IMR-90 (cell line): Measurements from ENCODE around the gene FAM177B. TPM values are rescaled to one million over a fixed set of nuclear protein-coding genes. Genes with fewer than 3 reads are reported as not detected.

Experiments
- ATAC-seq: fragments of 200-7000 bp; cut with Tn5 transposase; 2 replicates; pipeline ENCODE4 v1.9.1; 2020; ENCODE audit warnings: low read depth, mild to moderate bottlenecking, moderate library complexity
- BruUV-seq: library from RNA; stranded (reverse); fragments of 400-500 nt; replicated peaks from 2 replicates; lab custom pipeline; 2021; lab: Mats Ljungman, UMichigan
- CTCF ChIA-PET: fragments of 300-600 bp; formaldehyde crosslinking; extraction: SDS; loops from one replicate; lab custom pipeline; 2021; ENCODE audit warnings: antibody characterized with exemption; lab: Yijun Ruan, JAX
- POLR2A ChIA-PET: fragments of 300-600 bp; sonication (Branson Sonifier 250); formaldehyde crosslinking; loops from one replicate; lab custom pipeline; 2022; ENCODE audit warnings: antibody characterized with exemption; ENCODE audit not compliant: unreplicated experiment; lab: Charles Lee
- DNase-seq: peaks from one replicate; pipeline ENCODE4 v3.0.0; 2013
- H2AFZ ChIP-seq: replicated peaks from 2 replicates; pipeline ENCODE3; 2013; ENCODE audit warnings: low read length, mild to moderate bottlenecking; ENCODE audit not compliant: poor library complexity
- H2AK5ac ChIP-seq: 2 replicates; pipeline ENCODE4 v1.6.1; 2013; ENCODE audit warnings: low read depth, low read length, inconsistent platforms
- H2AK9ac ChIP-seq: replicated peaks from 2 replicates; pipeline ENCODE3; 2013; ENCODE audit warnings: mild to moderate bottlenecking, low read depth, low read length, moderate library complexity; ENCODE audit not compliant: poor library complexity
- H2BK120ac ChIP-seq: 2 replicates; pipeline ENCODE4 v1.6.1; 2013; ENCODE audit warnings: low read depth, low read length, inconsistent platforms
- H2BK15ac ChIP-seq: 3 replicates; pipeline ENCODE4 v1.6.1; 2013; ENCODE audit warnings: low read depth, low read length, inconsistent platforms
- H2BK20ac ChIP-seq: 2 replicates; pipeline ENCODE4 v1.6.1; 2013; ENCODE audit warnings: low read depth, mild to moderate bottlenecking, inconsistent platforms, low read length, moderate library complexity
- H2BK5ac ChIP-seq: 2 replicates; pipeline ENCODE4 v1.6.1; 2013; ENCODE audit warnings: mild to moderate bottlenecking, low read depth, low read length, inconsistent platforms; ENCODE audit not compliant: poor library complexity, severe bottlenecking
- H3K14ac ChIP-seq: replicated peaks from 2 replicates; pipeline ENCODE4 v1.6.1; 2013; ENCODE audit warnings: low read depth, low read length, inconsistent platforms
- H3K18ac ChIP-seq: 2 replicates; pipeline ENCODE4 v1.6.1; 2013; ENCODE audit warnings: low read depth, low read length, control low read depth
- H3K23ac ChIP-seq: 2 replicates; pipeline ENCODE4 v1.6.1; 2013; ENCODE audit warnings: low read depth, low read length, inconsistent platforms
- H3K27ac ChIP-seq: 2 replicates; pipeline ENCODE4 v1.5.1; 2013; ENCODE audit warnings: mild to moderate bottlenecking, control low read depth, low read length; ENCODE audit not compliant: insufficient read depth
- H3K27me3 ChIP-seq: 2 replicates; pipeline ENCODE4 v1.6.1; 2013; ENCODE audit warnings: low read length; ENCODE audit not compliant: control insufficient read depth, insufficient read depth
- H3K36me3 ChIP-seq: 2 replicates; pipeline ENCODE4 v1.6.1; 2013; ENCODE audit warnings: low read length, mixed read lengths; ENCODE audit not compliant: control insufficient read depth, insufficient read depth
- H3K4ac ChIP-seq: 2 replicates; pipeline ENCODE4 v1.6.1; 2013; ENCODE audit warnings: low read depth, low read length, inconsistent platforms
- H3K4me1 ChIP-seq: 2 replicates; pipeline ENCODE4 v1.6.1; 2013; ENCODE audit warnings: low read length, mixed read lengths; ENCODE audit not compliant: control insufficient read depth, insufficient read depth
- H3K4me2 ChIP-seq: 2 replicates; pipeline ENCODE4 v1.6.1; 2013; ENCODE audit warnings: low read depth, mild to moderate bottlenecking, control low read depth, low read length, moderate library complexity
- H3K4me3 ChIP-seq: 2 replicates; pipeline ENCODE4 v1.5.1; 2013; ENCODE audit warnings: low read depth, mild to moderate bottlenecking, control low read depth, low read length, moderate library complexity; ENCODE audit not compliant: insufficient read depth
- H3K56ac ChIP-seq: 2 replicates; pipeline ENCODE4 v1.6.1; 2013; ENCODE audit warnings: low read length, inconsistent platforms; ENCODE audit not compliant: insufficient read depth; ENCODE audit errors: extremely low read depth
- H3K79me1 ChIP-seq, 2 experiments: 2 replicates each; pipeline ENCODE4 v1.6.1; 2013; ENCODE audit warnings: low read length in 2 of 2, inconsistent platforms in 1 of 2, low read depth in 1 of 2
- H3K9ac ChIP-seq: 2 replicates; pipeline ENCODE4 v1.6.1; 2013; ENCODE audit warnings: low read depth, low read length, control low read depth
- H3K9me1 ChIP-seq: 2 replicates; pipeline ENCODE4 v1.6.1; 2013; ENCODE audit warnings: low read length, inconsistent platforms; ENCODE audit not compliant: insufficient read depth
- H3K9me3 ChIP-seq: 2 replicates; pipeline ENCODE4 v1.6.1; 2013; ENCODE audit warnings: low read length; ENCODE audit not compliant: control insufficient read depth, insufficient read depth
- H4K20me1 ChIP-seq: 2 replicates; pipeline ENCODE4 v1.6.1; 2013; ENCODE audit warnings: low read length, inconsistent platforms; ENCODE audit not compliant: insufficient read depth
- H4K5ac ChIP-seq: 2 replicates; pipeline ENCODE4 v1.6.1; 2013; ENCODE audit warnings: mild to moderate bottlenecking, low read depth, low read length, control low read depth
- H4K8ac ChIP-seq, 2 experiments: 2 replicates each; pipeline ENCODE4 v1.6.1; 2013; ENCODE audit warnings: low read depth in 2 of 2, low read length in 2 of 2, control low read depth in 1 of 2, inconsistent platforms in 1 of 2
- H4K91ac ChIP-seq: 2 replicates; pipeline ENCODE4 v1.6.1; 2013; ENCODE audit warnings: low read depth, low read length, inconsistent platforms; ENCODE audit not compliant: insufficient read depth
- BHLHE40 ChIP-seq: fragments of 150-350 bp; IDR thresholded peaks from 2 replicates; pipeline ENCODE4 v1.6.1; 2016; ENCODE audit warnings: mild to moderate bottlenecking, low read depth, low read length
- CEBPB ChIP-seq: IDR thresholded peaks from 2 replicates; pipeline ENCODE4 v1.6.1; 2012; ENCODE audit warnings: low read depth, low read length, improper control_type of control experiment
- CHD1 ChIP-seq: IDR thresholded peaks from 2 replicates; pipeline ENCODE4 v1.6.1; 2012; ENCODE audit warnings: low read depth, low read length, improper control_type of control experiment
- MAZ ChIP-seq: IDR thresholded peaks from 2 replicates; pipeline ENCODE4 v1.6.1; 2012; ENCODE audit warnings: low read depth, mild to moderate bottlenecking, low read length, improper control_type of control experiment, moderate library complexity, borderline replicate concordance
- MXI1 ChIP-seq: IDR thresholded peaks from 2 replicates; pipeline ENCODE4 v1.6.1; 2012; ENCODE audit warnings: low read depth, mild to moderate bottlenecking, low read length, moderate library complexity, borderline replicate concordance
- NFE2L2 ChIP-seq: fragments of 150-350 bp; IDR thresholded peaks from 2 replicates; pipeline ENCODE4 v1.6.1; 2016; ENCODE audit warnings: low read depth, mild to moderate bottlenecking, low read length
- RCOR1 ChIP-seq: IDR thresholded peaks from 2 replicates; pipeline ENCODE4 v1.6.1; 2012; ENCODE audit warnings: mild to moderate bottlenecking, low read length, improper control_type of control experiment; ENCODE audit not compliant: insufficient replicate concordance
- RFX5 ChIP-seq: IDR thresholded peaks from 2 replicates; pipeline ENCODE4 v1.8.0; 2012; ENCODE audit warnings: low read depth, mild to moderate bottlenecking, low read length, moderate library complexity
- SMC3 ChIP-seq: fragments of 150-350 bp; IDR thresholded peaks from 2 replicates; pipeline ENCODE4 v1.6.1; 2016; ENCODE audit warnings: low read depth, mild to moderate bottlenecking, antibody characterized with exemption, low read length, moderate library complexity
- WGBS, 2 experiments: methylation state at CpG; one replicate each; pipeline versions ENCODE4 v1.1.5 to v1.1.7; 2013; ENCODE audit warnings: missing lambda C conversion rate in 2 of 2; ENCODE audit not compliant: insufficient read length in 1 of 2; ENCODE audit errors: extremely low coverage in 2 of 2; 5-methylcytosine and 5-hydroxymethylcytosine counted together
- dilution Hi-C: fragments of 300-500 bp; cut with HindIII; formaldehyde crosslinking; loops from one replicate; pipeline ENCODE4 v1.14.3; 2018; ENCODE audit warnings: low sequenced_read_pairs; ENCODE audit not compliant: unreplicated experiment
- in situ Hi-C: fragments of 300-500 bp; cut with MboI; formaldehyde crosslinking; loops from 3 replicates; pipeline ENCODE4 v1.14.3; 2019; ENCODE audit warnings: low sequenced_read_pairs, inconsistent platforms, mixed read lengths
- intact Hi-C: fragments of 100-400 bp; cut with micrococcal nuclease; formaldehyde crosslinking; loops from 2 replicates; pipeline ENCODE4 v1.10.0; 2022
- polyA plus RNA-seq, 3 experiments: library from polyadenylated mRNA; depleted of rRNA; stranded (reverse); fragments of >200 nt; gene quantifications; 2 replicates each; pipeline ENCODE4 v1.2.3, GENCODE V29; 2012; ENCODE audit warnings: low replicate concordance in 1 of 3
- total RNA-seq: library from RNA; depleted of rRNA; stranded (reverse); fragments of >200 nt; gene quantifications from 2 replicates; pipeline ENCODE4 v1.2.3, GENCODE V29; 2012
- TF ChIP-seq, protein P1 (sequence below): fragments of 150-350 bp; IDR thresholded peaks from 2 replicates; pipeline ENCODE4 v1.6.1; 2016; ENCODE audit warnings: low read depth, mild to moderate bottlenecking, low read length, moderate library complexity, borderline replicate concordance
- TF ChIP-seq, protein P2 (sequence below): conservative IDR thresholded peaks from 2 replicates; pipeline ENCODE4 v1.5.1; 2012; ENCODE audit warnings: mild to moderate bottlenecking, low read depth, low read length, improper control_type of control experiment

The FAM177B gene
- total and polyA plus RNA-seq, 2 of the 4 experiments (the other 2 are of a cell fraction), result not detected

DNA sequence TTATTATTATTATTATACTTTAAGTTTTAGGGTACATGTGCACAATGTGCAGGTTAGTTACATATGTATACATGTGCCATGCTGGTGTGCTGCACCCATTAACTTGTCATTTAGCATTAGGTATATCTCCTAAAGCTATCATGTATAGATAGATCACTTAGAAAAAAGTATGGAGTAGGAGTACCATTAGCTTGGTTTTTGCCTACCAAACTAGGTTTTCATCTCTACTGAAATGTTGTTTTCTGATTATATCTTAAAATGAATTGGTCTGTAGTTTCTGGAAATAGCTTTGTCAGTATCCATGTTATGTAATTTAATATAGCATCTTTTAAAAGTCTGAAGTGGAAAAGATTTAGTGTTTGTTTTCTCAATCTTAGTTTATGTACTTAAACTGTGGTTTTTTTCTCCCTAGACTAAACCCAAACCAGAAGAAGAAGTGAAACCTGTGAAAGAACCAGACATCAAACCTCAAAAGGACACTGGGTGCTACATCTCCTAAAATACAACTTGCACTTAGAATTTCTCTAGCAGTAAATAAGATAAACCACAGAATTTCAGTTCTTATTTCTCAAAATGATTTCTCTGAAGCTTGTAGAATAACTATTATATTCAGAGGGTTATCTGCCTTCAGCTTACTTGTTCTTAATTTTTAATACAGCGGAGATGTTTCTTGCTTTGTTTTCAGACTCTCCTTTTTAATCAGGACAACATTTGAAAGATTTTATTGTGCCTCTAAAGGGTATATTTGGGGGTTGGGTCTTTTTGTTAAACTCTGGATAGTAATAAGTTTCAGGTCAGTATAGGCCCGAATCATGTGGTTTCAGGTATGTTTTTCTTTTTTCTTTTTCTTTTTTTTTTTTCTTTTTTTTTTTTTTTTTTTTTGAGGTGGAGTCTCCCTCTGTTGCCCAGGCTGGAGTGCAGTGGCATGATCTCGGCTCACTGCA is 4.5 kb upstream of the FAM177B start:
- no peaks in the 10 kb centered on the region for H3K9me1 ChIP-seq
- no CpG with 5 or more reads among the region's 3 CpGs for WGBS, 2 experiments
- no peak overlapping the region for H2AK5ac ChIP-seq
- H3K4me3 ChIP-seq, result no peak overlapping the region
- no peak overlapping the region for H3K9ac ChIP-seq
- ATAC-seq (no peak), DNase-seq (no peak)
- peaks cover 25% of the 10 kb centered on the region for H3K36me3 ChIP-seq
- no peaks in the 10 kb centered on the region for H3K9me3 ChIP-seq
- no peaks in the 10 kb centered on the region for H3K79me1 ChIP-seq
- H3K14ac ChIP-seq, result no peak overlapping the region
- H3K23ac ChIP-seq, result no peak overlapping the region
- H3K4ac ChIP-seq, result no peak overlapping the region
- H3K18ac ChIP-seq, result no peak overlapping the region
- dilution Hi-C loops (no loop called here), intact Hi-C loops (no loop called here), in situ Hi-C loops (no loop called here)
- H2BK5ac ChIP-seq, result no peak overlapping the region
- no peak overlapping the region for H2BK120ac ChIP-seq
- TF ChIP-seq MAZ, result no peak
- TF ChIP-seq RFX5, result no peak
- TF ChIP-seq CHD1, result no peak
- TF ChIP-seq, protein P1, sequence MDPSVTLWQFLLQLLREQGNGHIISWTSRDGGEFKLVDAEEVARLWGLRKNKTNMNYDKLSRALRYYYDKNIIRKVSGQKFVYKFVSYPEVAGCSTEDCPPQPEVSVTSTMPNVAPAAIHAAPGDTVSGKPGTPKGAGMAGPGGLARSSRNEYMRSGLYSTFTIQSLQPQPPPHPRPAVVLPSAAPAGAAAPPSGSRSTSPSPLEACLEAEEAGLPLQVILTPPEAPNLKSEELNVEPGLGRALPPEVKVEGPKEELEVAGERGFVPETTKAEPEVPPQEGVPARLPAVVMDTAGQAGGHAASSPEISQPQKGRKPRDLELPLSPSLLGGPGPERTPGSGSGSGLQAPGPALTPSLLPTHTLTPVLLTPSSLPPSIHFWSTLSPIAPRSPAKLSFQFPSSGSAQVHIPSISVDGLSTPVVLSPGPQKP, result no peak
- TF ChIP-seq SMC3, result no peak
- no peak for TF ChIP-seq NFE2L2
- TF ChIP-seq MXI1, result no peak
- TF ChIP-seq, protein P2, sequence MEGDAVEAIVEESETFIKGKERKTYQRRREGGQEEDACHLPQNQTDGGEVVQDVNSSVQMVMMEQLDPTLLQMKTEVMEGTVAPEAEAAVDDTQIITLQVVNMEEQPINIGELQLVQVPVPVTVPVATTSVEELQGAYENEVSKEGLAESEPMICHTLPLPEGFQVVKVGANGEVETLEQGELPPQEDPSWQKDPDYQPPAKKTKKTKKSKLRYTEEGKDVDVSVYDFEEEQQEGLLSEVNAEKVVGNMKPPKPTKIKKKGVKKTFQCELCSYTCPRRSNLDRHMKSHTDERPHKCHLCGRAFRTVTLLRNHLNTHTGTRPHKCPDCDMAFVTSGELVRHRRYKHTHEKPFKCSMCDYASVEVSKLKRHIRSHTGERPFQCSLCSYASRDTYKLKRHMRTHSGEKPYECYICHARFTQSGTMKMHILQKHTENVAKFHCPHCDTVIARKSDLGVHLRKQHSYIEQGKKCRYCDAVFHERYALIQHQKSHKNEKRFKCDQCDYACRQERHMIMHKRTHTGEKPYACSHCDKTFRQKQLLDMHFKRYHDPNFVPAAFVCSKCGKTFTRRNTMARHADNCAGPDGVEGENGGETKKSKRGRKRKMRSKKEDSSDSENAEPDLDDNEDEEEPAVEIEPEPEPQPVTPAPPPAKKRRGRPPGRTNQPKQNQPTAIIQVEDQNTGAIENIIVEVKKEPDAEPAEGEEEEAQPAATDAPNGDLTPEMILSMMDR, result no peak
- TF ChIP-seq RCOR1, result no peak
- no peak for TF ChIP-seq BHLHE40
- no peak for TF ChIP-seq CEBPB
- H3K27me3 ChIP-seq, result no peaks in the 10 kb centered on the region
- peaks cover 6% of the 10 kb centered on the region for H3K4me1 ChIP-seq
- H4K20me1 ChIP-seq, result no peaks in the 10 kb centered on the region
- H4K8ac ChIP-seq, result no peak overlapping the region
- H3K27ac ChIP-seq, result no peak overlapping the region
- no peak overlapping the region for H4K5ac ChIP-seq
- H2BK15ac ChIP-seq, result no peak overlapping the region
- POLR2A ChIA-PET, result no interaction called here
- no peak overlapping the region for H2BK20ac ChIP-seq
- H3K56ac ChIP-seq, result no peak overlapping the region
- no TSS peak for BruUV-seq
- no peak overlapping the region for H2AFZ ChIP-seq
- no peak overlapping the region for H3K4me2 ChIP-seq
- CTCF ChIA-PET, result interaction anchor here (1.2 kb wide), 1 partner anchor 15 kb away, joined by 3 read pairs; no protein-coding TSS in a partner anchor
- H2AK9ac ChIP-seq, result no peak overlapping the region
- H4K91ac ChIP-seq, result no peak overlapping the region
